CD4-positive, alpha-beta T cell treated with Interferon alpha-2 for 1 hour (primary cell): Measurements from ENCODE around the gene ARRB2.

Source experiments
- DNase-seq, 2 donors: peaks; one replicate each; pipeline ENCODE4 v3.0.0-alpha.2; 2020 to 2022

Gene ARRB2

DNA sequence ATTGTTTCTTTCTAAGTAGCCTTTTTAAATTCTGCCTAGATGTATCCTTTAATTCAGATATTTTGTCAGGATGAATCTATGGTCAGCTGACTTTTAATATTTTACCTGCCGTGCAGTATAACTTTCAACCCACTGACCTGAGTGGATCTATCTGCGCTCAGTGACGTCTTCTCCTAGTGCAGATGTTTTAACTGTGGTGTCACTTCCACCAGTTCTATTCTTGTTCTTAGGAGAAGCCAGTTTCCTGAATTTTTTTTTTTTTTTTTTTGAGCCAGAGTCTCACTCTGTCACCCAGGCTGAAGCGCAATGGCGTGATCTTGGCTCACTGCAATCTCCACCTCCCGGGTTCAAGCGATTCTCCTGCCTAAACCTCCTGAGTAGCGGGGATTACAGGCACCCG is 56.3 kb downstream of the ARRB2 start:
- DNase-seq = no peak

DNA sequence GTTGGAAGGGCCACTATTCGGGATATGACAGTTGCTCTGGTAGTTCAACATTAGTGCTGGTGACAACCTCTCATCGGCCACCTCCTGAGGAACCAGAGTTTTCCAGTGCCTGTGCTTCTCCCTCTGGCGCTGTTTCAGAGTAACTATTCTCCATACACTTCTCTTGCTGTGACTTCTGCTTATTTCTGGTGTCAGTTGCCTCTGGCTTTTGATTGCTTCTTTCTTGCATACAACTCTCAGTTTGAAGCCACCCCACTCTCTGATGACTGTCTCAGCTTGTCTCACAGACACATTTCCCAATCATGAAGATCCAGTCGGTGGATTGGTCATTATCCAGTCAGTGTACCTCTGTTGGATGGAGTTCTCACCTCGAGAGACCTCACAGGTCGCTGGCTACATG is 57.9 kb downstream of the ARRB2 start:
- peak in 1 of 2 donors; percentile 24 for DNase-seq

DNA sequence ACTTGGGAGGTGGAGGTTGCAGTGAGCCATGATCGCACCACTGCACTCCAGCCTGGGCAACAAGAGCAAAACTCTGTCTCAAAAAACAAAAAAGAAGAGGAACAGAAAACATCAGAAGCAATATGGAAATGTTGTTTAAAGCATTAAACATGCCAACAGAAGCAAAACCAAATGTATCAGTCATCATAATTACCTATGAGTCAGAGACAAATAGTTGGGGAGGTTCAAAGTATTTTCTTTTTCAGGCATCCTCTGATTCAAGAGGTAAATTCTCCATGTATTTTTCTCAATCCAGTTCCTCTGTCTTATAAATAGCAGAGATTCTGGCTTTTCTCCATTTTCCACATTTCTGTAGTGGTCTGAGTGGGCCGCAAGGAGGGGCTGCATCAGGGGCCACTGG is 59.2 kb downstream of the ARRB2 start:
- DNase-seq = no peak
